ENCODE measurements around the gene UVRAG.
"Not testable (repeated sequence)": the region's sequence is repeated elsewhere in the genome, so short reads cannot be mapped to it uniquely, and the experiment has no call there.

UVRAG gene

DNA sequence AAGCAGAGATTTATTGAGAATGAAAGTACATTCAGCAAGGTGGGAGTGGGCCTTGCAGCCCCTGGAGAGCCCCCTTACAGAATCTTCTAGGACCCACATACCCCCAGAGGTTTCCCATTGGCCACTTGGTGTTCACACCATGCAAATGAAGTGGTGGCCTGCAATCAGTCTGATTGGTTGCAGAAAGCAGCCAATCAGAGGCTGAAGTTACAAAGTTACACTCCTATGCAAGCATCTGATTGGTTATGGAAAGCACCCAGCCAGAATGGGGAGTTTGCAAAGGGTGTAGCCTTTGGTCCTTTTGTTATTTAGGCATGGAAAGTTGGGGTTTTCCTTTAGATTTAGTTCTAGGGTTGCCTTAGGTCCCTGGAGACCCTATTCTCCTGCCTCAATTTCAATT is 34.9 kb downstream of the UVRAG start:
- DNase-seq = no peak

DNA sequence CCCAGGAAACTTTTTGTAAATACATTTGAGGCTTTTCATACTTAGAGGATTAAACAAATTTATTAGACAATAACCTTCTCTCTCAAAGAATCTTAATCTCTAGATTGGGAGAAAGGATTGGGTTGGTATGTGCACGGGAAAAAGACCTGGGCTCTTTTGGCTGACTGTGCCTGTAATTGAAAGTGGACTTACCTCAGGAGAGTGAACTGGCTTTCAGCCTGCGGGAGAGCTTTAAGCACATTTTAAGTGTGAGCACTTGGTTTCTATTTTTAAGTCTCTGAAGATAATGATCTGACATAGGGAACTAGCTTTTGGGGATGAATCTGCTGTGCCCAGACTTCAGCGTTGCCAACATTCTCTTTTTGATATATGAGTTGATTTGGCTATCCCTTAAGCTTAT is 35.8 kb downstream of the UVRAG start:
- DNase-seq = no peak

DNA sequence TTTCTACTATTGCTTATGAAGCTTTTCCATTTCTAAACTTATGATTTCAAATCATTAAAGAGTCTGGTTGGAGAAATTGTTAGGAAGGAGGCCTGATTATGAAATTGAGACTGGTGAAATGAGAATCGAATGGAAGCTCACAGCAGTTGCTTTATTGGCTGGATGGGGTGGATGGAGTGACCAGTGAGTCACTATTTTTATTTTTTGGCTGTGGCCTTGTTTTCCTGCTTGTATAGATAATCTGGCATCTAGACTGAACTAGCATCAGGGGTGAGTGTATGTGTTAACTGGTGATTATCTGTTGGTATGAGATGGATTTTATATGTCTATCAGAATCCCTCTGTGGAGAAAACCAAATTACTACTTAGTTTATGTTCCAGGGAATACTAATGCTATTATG is 36.2 kb downstream of the UVRAG start:
- no peak for DNase-seq

DNA sequence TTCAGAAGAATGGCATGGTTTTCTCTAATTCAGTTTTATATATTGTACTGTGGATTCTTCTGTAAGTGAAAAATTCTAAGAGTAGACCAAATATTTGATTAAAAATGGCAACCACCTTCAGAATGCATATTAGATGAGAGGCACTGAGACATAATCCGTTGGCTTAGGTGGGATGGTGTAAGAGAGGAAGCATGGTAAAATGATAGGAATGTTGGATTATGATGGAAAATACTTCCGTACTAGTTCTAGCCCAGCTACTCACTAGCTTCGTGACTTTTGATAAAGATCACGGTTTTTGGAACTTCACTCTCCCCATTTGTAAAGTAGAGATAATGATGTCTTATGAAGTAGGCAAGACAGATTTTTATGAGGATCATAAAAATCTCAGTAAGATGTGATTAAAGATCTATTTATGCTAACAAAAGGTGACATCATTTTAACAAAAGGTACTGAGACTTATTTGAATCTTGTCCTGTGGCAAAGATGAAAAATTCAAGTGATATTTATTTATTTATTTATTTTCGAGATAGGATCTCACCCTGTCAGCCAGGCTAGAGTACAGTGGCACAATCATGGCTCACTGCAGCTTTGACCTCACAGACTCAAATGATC is 37.5 kb downstream of the UVRAG start:
- no peak for DNase-seq

DNA sequence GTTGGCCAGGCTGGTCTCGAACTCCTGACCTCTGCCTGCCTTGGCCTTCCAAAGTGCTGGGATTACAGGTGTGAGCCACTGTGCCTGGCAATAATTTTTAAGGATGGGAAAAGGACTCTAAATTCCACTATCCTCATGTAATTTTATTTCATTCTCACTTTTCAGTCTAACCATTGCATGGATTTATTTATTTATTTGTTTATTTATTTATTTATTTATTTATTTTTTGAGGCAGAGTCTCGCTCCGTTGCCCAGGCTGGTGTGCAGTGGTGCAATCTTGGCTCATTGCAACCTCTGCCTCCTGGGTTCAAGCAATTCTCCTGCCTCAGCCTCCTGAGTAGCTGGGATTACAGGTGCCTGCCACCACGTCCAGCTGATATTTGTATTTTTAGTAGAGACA is 38.6 kb downstream of the UVRAG start:
- not testable (repeated sequence) for DNase-seq

DNA sequence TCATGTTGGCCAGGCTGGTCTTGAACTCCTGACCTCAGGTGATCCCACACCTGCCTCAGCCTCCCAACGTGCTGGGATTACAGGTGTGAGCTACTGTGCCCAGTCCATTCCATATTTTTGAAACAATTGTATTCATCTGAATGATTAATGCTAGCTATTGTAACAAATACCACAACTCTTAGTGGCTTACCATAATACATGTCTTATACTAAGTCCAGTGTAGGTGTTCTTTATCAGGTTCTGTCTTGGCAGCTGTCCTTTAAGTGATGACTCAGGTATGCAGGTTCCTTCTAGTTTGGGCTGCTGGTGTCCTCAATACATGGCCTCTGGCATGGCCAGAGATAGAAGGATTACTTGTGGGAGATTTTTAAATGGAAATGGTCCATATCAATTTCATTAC is 39.0 kb downstream of the UVRAG start:
- no peak for DNase-seq

DNA sequence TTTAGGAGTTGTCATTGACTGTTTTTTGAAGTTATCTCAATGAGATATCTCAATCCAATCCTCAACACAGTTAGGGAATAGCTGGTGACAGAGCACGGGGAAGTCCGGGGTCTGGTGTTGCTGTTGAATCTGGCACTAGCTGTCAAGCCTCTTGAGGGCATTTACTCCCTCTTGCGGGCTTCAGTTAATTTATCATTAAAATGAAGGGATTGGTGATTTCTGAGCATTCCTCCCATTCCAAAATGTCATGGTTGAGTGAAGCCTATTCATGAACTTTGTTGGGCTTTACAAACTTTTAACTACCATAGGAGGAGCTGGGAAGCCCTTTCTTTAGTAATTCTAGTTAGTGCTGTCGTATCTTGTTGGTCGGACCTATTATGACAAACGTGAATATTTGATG is 40.2 kb downstream of the UVRAG start:
- no peak for DNase-seq

DNA sequence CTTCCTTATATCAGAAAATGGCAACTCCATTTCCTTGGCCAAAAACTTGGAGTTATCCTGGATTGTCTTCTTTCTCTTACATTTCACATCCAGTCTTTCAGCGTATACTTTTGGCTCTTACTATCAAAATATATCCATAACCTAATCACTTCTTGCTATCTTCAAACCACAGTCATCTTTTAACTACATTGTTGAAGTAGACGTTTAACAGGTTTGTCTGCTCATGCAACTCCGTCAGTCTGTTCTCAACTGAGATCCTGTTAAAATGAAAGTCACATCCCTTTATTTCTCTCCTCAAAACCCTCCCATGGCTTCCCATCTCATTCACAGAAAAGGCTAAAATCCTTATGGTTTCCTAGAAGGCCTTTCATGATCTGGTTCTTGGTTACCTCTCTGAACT is 41.9 kb downstream of the UVRAG start:
- no peak for DNase-seq

DNA sequence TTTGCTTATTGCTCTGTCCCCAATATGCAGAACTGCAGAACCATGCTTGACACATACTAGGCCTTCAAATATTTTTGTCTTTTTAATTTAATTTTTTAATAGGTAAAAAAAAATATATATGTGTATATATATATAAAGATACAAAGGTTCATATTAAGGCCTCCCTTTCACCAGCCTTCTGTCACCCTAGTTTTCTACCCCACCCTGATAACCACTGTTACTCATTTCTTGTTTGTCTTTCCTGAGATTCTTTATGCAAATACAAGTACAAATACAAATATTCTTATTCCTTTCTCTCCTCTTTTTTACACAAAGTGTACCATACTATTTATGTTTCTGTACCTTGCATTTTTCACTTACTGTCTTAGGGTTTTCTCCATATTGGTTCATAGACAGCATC is 43.0 kb downstream of the UVRAG start:
- DNase-seq = no peak

DNA sequence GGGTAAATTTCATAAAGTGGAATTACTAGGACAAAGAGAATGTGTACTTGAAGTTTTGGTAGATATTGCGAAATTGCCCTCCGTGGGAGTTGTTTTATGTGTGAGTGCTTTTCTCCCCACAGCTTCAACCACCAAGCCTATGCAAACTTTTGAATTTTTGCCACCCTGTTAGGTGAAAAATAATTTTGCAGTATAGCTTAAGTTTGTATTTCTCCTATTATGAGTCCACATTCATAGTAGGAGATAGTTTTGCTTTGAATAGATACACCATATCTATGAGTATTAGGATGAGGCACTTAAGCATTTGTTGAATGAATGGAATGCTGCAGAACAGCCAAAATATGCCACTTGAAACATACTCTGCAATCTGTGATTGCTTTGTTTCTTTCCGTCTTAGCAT is 43.6 kb downstream of the UVRAG start:
- DNase-seq = peak in 1 of 2 experiments; percentile 33

DNA sequence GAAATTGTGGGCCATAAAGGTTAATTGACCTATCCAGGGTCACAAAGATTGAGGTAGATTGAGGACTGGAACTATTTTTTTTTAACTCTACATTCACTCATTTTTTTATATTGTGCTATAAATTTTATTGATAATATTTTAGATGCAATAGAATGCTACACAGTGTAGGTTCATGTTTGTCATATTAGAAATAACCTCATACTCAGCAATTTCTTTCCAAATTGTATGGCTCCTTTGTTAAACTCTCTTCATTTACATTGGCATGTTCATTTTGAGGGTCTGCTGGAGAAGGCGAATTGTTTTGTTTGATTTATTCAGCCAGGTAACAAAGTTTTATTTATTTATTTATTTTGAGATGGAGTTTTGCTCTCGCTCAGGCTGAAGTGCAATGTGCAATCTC is 44.6 kb downstream of the UVRAG start:
- no peak for DNase-seq

DNA sequence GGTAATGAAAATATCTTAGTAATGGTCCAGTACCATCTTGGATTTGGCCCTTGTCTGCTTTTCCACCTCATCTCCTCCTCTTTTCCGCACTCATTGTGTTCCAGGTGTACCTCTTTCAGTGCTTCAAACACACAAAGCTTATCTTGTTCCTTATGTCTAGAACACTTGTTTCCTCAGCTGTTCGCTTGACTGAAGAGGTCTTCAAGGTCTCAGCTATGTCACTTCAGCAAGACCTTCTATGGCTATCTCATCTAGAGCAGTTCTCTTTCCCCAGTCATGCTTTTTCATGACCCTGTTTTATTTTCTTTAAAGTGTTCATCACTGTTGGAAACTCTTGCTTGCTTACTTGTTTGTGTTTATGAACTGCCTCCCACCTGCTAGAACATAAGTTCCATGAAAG is 47.4 kb downstream of the UVRAG start:
- no peak for DNase-seq

DNA sequence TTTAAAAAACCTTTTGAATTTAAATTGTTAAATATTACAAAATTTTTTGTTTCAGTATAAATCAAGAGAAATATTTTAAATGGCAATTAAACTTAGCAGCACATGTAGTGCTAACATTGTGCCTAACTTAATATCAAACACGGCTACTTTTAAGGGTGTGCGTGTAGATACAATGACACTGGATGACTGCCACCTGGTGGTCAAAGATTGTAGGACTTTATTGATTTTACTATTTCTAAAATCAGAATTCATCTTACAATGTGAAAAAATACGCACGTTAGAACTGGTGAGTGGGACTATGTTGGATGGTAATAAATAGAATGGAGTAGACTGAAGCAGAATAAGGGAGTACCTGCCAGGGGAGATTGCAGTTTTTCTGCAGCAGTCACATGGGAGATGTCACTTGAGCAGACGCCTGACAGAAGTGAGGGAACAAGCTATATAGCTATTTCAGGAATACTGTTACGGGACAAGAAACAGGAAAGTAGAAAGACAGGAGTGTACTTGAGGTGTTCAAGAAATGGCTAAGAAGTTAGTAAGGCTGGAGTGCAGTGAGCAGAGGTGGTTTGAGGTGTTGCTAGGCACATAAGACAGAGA is 52.9 kb downstream of the UVRAG start:
- peak; percentile 64 to 76 for DNase-seq

DNA sequence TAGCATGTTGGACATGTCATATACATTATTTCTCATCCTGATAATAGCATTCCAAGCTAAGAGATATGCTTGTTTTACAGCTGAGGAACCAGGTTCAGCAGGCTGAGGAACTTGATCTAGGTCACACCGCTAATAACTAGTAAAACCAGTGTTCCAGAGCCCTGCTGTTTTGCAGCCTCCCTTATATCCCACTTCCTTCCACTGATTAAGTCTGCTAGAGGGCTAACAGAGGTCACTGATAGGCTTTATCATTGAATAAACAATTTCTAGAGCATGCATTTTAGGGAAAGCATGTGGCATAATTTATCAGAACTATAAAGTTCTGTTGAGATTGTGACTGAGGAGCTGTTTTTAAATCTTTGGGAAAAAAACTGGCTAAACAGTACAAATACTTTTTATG is 54.0 kb downstream of the UVRAG start:
- DNase-seq = no peak

DNA sequence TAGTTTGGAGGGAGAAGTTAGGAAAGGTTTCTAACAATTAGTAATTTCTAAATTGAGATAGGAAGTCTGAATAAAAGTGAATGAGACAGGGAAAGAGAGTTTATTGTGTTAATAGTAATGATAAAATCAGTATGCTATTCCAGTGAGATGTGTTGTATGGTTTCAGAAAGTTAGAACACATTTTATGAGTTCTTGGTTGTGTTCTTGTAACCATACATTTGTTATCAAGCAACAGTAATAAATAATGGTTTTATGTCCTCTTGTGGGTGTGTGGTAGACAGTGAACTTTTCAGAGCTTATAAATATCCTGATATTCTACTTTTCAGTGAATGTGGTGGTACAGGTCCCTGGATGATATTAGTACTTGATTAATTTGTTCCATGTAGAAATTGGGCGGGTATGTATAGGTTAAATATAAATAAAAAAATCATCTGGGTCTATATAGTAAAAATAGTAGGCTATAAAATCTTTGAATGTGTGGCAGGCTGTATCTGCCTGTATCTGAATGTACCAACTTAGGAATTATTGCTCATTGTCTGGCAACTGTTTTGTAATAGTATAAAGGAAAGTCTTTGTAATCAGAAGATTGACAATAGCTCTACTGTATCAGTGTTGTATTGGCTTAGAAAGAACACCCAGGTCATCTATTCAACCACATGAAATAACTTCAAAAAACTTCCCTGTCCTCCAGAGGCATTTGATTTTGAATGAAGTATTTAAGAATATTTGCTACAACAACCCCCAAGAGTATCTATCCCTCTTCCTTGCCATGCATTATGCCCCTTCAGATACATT is 54.8 kb downstream of the UVRAG start:
- no peak for DNase-seq

DNA sequence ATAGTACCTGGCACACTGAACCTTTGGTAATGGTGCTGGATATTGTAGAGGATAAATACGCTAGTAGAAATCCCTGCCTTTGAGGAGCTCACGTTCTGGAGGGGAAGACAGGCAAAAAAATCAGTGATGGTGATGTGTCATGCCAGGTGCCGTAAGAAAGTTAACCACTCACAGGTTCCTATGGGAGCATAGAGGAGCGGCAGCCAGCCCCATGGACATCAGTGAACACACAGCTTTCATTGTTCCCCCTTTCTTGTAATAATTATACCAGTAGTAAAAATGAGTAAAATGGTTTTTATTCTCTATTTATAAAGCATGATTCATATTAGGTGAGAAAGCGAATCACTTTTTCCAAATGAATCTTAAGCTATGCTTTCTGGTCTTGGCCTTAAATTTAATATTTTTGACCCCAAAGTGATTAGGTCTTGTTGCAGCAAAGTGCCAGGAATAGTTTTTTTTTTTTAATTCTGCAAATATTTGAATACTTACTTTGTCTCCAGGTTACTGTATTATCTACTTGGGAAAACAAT is 57.9 kb downstream of the UVRAG start:
- no peak for DNase-seq

DNA sequence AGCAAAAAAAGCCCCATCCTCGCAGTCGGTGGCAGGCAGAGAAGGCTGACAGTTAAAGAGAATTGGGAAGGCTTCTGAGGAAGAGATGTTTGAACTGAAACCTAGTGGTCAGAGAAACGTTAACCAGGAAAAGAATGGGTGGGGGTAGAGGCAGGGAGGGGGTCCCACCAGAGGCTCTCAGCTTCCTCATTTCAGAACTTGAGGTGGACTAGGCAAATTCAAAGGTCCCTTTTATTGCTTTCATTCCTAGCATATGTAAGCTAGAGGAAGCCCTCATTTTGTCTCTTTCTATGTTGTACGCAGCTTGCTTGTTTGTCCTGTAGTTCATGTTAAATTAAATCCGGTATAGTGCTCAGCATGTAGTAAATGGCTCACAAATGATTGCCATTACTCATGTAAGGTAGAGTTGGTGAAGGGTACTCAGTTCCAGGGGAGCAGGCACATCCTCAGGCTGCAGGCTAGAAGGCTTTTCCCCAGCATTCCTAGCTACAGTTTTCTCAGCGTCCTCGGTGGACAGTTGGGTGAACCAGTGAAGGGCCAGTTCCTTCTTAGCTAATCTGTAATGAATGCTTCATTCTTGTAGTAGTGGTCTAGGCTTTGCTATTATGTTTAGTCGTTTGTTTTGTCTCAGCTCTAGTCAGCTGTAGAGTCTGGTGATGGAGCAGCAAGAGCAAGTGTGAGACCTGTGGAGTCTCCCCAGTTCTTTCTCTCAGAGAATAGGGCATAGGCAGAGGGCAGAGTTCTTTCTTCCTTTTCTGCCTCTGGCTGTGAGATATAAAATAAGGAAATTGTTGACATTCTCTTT is 58.6 kb downstream of the UVRAG start:
- DNase-seq = no peak

DNA sequence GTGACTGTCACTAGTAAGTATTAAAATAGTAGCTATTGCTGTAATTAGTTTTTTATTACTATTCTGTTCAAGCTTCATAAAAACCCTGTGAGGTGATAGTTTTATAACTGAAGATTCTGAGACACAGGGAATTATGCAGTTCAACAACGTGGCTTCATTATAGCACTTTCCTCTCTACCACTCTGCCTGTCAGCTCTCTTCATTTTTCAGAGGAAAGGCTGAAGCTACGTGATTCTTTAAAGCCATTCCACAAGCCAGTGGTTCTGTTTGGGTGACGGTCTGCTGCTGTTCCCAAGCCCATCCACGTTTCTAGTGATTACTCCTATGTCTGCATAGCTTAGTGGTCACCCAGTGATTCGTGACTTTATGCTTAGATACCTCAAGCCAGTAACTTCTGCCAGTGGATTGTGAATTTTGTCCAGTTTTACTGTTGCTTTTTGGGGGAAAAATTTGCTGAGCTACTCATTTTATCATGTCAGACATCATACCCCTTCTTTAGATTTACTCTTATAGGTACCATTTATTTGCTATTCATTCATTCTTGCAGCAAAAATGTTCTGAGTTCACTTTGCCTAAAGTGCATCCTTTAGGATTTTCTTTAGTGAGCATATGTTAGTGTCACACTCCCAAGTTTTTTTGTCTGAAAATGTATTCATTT is 59.8 kb downstream of the UVRAG start:
- no peak for DNase-seq

DNA sequence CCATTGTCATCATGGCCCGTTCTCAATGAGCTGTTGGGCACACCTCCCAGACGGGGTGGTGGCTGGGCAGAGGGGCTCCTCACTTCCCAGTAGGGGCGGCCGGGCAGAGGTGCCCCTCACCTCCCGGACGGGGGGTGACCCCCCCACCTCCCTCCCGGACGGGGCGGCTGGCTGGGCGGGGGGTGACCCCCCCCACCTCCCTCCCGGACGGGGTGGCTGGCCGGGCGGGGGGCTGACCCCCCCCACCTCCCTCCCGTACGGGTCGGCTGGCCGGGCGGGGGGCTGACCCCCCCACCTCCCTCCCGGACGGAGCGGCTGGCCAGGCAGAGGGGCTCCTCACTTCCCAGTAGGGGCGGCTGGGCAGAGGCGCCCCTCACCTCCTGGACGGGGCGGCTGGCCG is 62.3 kb downstream of the UVRAG start:
- not testable (repeated sequence) for DNase-seq

DNA sequence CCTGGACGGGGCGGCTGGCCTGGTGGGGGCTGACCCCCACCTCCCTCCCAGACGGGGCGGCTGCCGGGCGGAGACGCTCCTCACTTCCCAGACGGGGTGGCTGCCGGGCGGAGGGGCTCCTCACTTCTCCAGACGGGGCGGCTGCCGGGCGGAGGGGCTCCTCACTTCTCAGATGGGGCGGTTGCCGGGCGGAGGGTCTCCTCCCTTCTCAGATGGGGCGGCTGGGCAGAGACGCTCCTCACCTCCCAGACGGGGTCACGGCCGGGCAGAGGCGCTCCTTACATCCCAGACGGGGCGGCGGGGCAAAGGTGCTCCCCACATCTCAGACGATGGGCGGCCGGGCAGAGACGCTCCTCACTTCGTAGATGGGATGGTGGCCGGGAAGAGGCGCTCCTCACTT is 62.9 kb downstream of the UVRAG start:
- not testable (repeated sequence) for DNase-seq

DNA sequence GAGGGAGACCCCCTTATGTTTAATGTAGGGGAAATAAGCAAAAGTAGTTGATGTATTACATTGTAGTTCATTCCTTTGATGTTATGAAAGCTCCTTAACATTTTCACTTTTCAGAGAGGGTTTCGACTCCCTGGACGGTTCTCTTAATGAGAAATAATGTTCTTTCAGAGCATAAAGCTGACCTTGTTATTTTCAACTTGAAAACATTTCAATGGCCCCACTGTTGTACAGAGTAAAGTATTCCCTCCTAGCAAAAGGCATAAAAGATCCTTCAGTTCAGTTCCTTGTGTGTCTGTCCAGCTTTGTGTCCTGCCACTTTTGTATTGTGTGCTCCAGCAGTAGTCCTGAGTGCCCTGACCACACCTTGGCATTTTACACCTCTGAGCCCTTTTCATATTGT is 63.9 kb downstream of the UVRAG start:
- no peak for DNase-seq

DNA sequence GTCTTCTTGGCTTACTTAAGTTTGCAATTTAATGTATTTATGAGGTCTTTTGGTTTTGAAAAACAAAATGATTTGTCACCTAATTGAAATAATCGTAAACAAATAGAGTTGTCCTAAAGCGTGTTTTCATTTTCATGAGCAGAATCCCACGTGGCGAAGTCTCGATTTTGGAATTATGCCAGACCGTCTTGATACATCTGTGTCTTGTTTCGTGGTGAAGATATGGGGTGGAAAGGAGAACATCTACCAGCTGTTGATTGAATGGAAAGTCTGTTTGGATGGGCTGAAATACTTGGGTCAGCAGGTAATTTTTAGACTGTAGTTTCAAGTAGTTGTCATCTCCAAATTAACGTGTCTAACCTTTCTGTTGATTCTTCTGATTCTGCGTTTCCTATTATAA is 64.7 kb downstream of the UVRAG start:
- DNase-seq = no peak

DNA sequence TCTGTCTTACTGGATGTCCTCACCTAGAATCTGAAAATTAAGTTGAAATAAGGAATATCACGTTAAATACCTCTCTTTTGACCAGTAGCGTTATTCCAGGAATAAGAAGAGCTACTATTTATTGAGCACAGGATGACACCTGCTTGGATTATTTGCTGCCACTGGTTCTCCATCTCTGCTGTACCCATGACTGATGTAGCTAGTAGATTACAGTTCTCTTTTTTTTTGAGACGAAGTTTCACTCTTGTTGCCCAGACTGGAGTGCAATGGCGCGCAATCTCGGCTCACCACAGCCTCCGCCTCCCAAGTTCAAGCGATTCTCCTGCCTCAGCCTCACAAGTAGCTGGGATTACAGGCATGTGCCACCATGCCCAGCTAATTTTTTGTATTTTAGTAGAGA is 65.3 kb downstream of the UVRAG start:
- not testable (repeated sequence) for DNase-seq
